ENCODE results near the gene CCDC146. TPM values are rescaled to one million over a fixed set of nuclear protein-coding genes. Genes with fewer than 3 reads are reported as not detected.
"Not testable (repeated sequence)": the region's sequence is repeated elsewhere in the genome, so short reads cannot be mapped to it uniquely, and the experiment has no call there.

CCDC146 gene
- total and polyA plus RNA-seq, 2 experiments from 2014 or later = 5.9 to 13.6 TPM

GRCh38 chr7:77205706-77206105, 83.3 kb downstream of the CCDC146 start:
- H3K27ac ChIP-seq = no peak overlapping the region
- no peak for TF ChIP-seq CTCF (IDR thresholded peaks at IDR 0.05; ENCODE audit: low read depth, low read length)

GRCh38 chr7:77208416-77208815, 86.0 kb downstream of the CCDC146 start:
- DNase-seq (ENCODE audit: low read depth in 1 of 2, low spot score in 1 of 2) = no peak
- H3K4me1 ChIP-seq (ENCODE audit: low read depth) = no peaks in the 10 kb centered on the region
- no peaks in the 10 kb centered on the region for H3K9me3 ChIP-seq (ENCODE audit: low read depth)
- no peaks in the 10 kb centered on the region for H3K27me3 ChIP-seq
- H3K4me3 ChIP-seq = no peak overlapping the region
- no peak overlapping the region for H3K27ac ChIP-seq
- no peak for TF ChIP-seq CTCF (IDR thresholded peaks at IDR 0.05; ENCODE audit: low read depth, low read length)
- no peaks in the 10 kb centered on the region for H3K36me3 ChIP-seq

More at GRCh38 chr7:77205706-77206105, 83.3 kb downstream of the CCDC146 start:
- H3K36me3 ChIP-seq = no peaks in the 10 kb centered on the region
- H3K4me3 ChIP-seq = no peak overlapping the region
- H3K4me1 ChIP-seq (ENCODE audit: low read depth) = no peaks in the 10 kb centered on the region
- DNase-seq (ENCODE audit: low read depth in 1 of 2, low spot score in 1 of 2) = no peak
- H3K27me3 ChIP-seq = no peaks in the 10 kb centered on the region
- no peaks in the 10 kb centered on the region for H3K9me3 ChIP-seq (ENCODE audit: low read depth)

GRCh38 chr7:77209479-77210139, 87.2 kb downstream of the CCDC146 start:
- Histone ChIP-seq H3K36me3 (no peaks in the 10 kb centered on the region), H3K27me3 (no peaks in the 10 kb centered on the region), H3K27ac (no peak overlapping the region), H3K4me1 (ENCODE audit: low read depth) (no peaks in the 10 kb centered on the region), H3K4me3 (no peak overlapping the region), H3K9me3 (ENCODE audit: low read depth) (no peaks in the 10 kb centered on the region)
- TF ChIP-seq CTCF (IDR thresholded peaks at IDR 0.05; ENCODE audit: low read depth, low read length) = no peak
- DNase-seq (ENCODE audit: low read depth in 1 of 2, low spot score in 1 of 2) = no peak

DNA sequence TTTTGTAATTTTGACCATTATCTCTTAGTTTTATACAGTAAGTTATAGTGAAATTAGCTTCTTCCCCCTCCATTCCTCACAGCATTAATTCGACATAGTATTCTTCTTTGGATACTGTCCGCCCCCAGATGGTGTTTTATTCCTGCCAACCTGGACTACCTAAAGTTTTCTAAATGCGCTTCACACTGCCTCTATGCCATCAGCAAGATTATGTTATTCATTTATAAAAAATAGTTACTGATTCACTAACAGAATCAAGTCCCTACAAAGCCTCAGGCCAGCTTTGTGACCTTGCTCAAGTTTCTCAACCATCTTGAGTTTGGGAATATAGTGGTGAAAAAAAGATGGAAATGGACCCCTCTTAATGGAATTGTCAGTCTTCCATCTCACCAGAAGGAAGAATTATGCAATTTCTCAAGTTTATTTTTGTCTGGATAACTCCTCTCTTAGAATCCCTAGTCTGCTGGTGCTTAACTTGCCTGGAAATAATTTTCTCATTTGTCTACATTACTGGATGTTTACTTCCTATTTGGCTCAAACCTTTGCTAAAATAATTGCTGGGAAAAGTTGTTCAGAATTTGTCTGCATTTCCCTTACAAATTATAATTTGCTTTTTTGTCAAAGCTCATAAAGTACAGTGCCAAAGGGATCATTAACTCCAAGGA, 93.9 kb downstream of the CCDC146 start:
- H3K4me3 ChIP-seq = no peak overlapping the region
- TF ChIP-seq CTCF (IDR thresholded peaks at IDR 0.05; ENCODE audit: low read depth, low read length) = no peak
- H3K27me3 ChIP-seq = no peaks in the 10 kb centered on the region
- H3K9me3 ChIP-seq (ENCODE audit: low read depth) = no peaks in the 10 kb centered on the region
- no peaks in the 10 kb centered on the region for H3K36me3 ChIP-seq
- H3K4me1 ChIP-seq (ENCODE audit: low read depth) = no peaks in the 10 kb centered on the region
- H3K27ac ChIP-seq = no peak overlapping the region
- no peak for DNase-seq (ENCODE audit: low read depth in 1 of 2, low spot score in 1 of 2)

DNA sequence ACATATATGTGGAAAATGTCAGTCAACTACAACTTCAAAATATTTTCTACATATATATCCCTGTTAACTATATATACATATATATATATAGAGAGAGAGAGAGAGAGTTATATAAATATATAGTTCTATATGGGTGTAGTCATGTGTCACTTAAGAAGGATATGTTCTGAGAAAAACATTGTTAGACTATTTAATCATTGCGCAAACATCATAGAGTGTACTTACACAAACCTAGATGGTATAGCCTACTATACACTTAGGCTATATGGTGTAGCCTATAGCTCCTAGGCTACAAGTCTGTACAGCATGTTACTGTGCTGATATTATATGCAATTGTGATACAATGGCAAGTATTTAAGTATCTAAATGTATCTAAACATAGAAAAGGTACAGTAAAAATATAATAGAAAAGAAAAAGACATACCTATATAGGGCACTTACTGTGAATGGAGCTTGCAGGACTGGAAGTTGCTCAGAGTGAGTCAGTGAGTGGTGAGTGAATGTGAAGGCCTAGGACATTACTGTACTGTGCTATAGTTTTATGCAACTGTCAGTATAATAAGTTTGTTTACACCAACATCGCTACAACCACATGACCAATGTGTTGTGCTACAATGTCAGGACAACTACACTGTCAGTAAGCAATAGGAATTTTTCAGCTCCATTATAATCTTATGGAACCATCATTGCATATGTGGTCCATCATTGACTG, 95.2 kb downstream of the CCDC146 start:
- no peaks in the 10 kb centered on the region for H3K9me3 ChIP-seq (ENCODE audit: low read depth)
- no peaks in the 10 kb centered on the region for H3K36me3 ChIP-seq
- H3K4me3 ChIP-seq = no peak overlapping the region
- H3K27me3 ChIP-seq = no peaks in the 10 kb centered on the region
- H3K4me1 ChIP-seq (ENCODE audit: low read depth) = no peaks in the 10 kb centered on the region
- DNase-seq (ENCODE audit: low read depth in 1 of 2, low spot score in 1 of 2) = no peak
- no peak for TF ChIP-seq CTCF (IDR thresholded peaks at IDR 0.05; ENCODE audit: low read depth, low read length)
- no peak overlapping the region for H3K27ac ChIP-seq

GRCh38 chr7:77219701-77220331, 97.4 kb downstream of the CCDC146 start:
- not testable (repeated sequence) for H3K27me3 ChIP-seq; H3K4me1 ChIP-seq (ENCODE audit: low read depth); DNase-seq (ENCODE audit: low read depth in 1 of 2, low spot score in 1 of 2); H3K9me3 ChIP-seq (ENCODE audit: low read depth); H3K27ac ChIP-seq; H3K36me3 ChIP-seq; H3K4me3 ChIP-seq
